DMS53 treated with DMSO at 0.1 percent for 48 hours (cell line): Measurements from ENCODE around the gene SCP2.

Experiments
- DNase-seq: peaks from one replicate; lab custom pipeline; 2025; ENCODE audit not compliant: unreplicated experiment; lab: John Stamatoyannopoulos, UW

SCP2 gene

DNA sequence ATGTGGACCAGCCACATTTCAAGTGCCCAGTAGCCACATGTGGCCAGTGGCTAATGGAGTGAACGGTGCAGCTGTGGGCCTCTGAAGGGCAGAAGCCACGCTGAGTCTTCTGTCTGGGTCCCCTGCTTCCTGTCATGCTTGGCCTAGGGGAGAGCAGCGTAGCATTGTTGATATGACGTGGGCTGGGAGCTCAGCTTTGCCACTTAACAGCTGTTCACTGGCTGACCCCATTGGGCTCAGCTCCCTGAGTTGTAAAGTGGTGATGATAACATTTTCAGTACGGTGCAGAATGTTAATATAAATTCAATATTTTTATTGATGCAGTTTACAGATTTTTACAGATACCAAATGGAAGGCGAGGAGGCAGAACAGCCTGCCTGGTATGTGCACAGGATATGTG, 139.4 kb downstream of the SCP2 start:
- no peak for DNase-seq

DNA sequence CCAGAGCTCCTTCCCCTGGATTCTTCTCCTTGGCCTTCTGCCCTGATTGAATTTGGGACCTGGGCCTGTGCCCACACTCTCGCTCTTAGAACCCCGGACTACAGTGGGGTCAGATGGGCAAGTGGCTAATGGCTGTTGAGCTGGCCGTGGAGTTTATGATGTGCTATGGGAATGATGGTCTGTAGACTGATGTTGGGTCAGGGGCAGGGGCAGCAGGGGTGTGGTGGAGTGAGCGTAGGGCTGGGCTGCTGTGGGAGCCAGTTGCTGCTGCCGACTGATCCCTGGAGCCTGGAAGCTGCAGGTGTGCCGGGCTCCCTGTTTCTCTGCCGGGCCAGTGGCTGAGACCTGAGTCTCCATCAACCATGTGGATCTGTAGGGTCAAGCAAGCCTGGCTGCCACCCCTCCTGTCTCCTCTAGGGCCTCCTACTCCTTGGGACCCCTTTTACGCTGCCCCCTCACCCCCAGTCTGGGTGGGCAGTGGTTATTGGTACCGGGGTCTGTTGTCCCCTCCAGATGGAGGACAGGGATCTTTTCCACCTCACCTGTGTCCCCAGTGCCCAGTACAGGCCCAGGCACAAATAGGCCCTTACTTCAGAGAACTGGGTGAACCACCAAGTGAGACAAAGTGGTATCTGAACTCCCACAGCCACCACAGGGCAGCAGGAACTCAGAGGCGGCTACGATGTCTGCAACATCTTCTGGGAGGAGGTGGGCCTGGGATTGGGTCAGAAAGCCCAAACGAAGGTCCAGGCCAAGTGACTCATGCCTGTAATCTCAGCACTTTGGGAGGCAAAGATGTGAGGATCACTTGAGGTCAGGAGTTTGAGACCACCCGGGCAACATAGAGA, 140.0 kb downstream of the SCP2 start:
- no peak for DNase-seq

DNA sequence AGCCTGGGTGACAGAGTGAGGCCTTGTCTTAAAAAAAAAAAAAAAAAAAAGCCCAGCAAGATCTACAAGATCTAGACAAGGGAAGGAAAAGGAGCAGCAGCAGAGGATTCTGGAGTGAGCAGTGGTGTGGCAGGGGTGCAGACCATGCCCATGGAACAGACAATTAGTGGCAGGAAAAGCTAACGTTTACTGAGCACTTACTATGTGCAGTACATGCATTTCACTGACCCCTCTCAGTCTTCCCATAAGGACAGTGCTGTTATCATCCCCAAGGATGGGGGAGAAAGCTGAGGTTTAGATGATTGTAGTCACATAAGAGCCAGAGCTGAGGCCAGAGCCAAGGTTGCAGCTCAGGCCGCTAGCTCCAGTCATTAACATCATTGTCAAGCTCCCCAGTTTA, 140.8 kb downstream of the SCP2 start:
- no peak for DNase-seq

GRCh38 chr1:53068314-53069099, 141.4 kb downstream of the SCP2 start:
- DNase-seq: no peak

- DNase-seq: no peak
Observed at GRCh38 chr1:53069265-53069662, 142.2 kb downstream of the SCP2 start.

- no peak for DNase-seq
Observed at GRCh38 chr1:53069663-53070327, 142.7 kb downstream of the SCP2 start.

GRCh38 chr1:53070621-53071020, 143.5 kb downstream of the SCP2 start:
- DNase-seq: no peak

- DNase-seq: no peak
Observed at GRCh38 chr1:53071167-53071865, 144.2 kb downstream of the SCP2 start.

DNA sequence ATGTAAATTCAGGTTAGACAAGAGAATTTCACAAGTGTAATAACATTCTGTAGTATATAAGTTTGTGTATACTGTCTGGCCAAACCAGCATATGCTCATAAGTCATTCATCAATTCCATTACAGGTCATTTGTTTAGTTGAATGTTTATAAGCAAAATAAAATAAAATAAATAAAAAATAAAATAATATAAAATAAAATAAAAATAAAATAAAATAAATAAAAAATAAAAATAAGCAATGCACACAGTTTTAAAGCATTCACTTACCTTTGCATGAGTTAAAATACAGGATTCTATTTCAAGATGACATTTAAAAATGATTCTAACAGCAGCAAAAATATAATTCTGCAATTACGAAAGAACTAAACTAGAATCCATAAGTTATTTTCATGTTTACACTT, 144.8 kb downstream of the SCP2 start:
- no peak for DNase-seq

DNA sequence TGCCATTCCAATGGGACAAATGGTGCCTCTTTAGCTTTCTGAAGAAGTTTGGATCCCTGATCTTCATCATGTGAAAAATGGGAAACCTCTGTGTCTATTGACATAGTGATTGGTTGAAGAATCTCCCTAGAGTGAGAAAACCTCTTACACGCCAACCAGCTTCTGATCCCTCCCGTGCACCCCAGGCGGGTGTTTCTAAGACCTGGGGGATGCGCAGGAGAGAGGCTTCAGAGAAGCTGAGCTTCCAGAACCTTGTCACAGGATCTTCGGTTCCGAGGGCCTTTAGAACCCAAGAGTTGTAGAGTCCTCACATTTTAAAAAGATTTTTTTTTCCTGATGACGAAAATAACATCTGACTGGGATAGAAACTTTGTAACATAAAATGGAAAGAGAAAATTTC, 146.2 kb downstream of the SCP2 start:
- DNase-seq: no peak

DNA sequence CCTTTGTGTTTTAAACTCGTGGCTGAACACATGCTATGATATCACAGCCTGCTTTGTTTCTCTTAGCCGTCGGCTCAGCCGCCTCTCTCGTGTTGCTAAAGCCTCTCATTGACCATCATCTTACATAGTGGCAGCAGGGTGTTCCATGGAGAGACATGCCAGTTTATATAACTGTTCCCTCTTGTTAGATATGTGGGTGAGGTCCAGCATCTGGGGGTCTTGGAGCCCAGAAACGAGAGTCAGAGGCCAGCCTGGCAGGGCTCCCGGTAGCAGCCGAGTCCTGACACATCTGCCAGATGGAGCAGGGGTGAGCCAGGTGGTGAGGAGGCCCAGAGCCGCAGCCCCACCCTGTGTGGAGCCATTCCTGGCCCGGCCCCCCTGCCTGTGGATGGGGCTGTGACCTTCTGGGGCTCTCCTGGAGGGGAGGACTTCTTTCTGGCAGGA, 146.8 kb downstream of the SCP2 start:
- no peak for DNase-seq

GRCh38 chr1:53074313-53075154, 147.5 kb downstream of the SCP2 start:
- DNase-seq: no peak

DNA sequence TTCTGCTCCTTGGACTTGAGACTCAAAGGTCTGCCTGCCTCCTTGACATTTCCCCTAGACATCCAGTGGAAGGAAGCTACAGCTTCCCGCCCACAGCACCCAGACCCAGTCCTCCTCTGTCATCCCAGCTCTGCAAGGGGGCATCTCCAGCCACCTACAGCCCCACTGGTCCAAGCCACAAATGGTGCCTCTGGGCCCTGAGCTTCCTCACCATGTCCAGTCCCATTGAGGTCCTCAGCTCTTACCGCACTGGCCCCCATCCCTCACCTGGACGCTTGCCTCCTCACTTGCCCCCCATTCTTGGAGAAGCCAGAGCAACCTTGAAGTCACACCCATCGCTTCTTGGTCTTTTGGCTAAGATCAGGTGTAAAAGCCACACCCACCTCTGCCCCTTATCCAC, 148.1 kb downstream of the SCP2 start:
- DNase-seq: no peak

DNA sequence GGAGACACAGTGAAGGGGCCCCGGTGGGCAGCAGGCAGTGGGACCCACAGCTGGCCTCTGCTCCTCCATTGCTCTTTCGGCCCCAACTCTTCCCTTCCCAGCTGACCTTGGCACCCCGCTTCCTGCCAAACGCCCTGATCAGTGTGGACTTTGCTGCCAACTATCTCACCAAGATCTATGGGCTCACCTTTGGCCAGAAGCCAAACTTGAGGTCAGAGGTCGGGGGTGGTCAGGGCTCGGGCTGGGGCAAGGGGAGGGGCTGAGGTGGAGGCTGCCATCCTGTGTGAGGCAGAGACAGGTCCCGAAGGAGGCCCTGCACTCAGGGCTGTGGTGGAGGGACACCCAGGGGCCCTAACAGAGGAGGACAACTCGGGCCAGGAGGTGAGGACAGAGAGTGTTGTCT, 148.7 kb downstream of the SCP2 start:
- no peak for DNase-seq

DNA sequence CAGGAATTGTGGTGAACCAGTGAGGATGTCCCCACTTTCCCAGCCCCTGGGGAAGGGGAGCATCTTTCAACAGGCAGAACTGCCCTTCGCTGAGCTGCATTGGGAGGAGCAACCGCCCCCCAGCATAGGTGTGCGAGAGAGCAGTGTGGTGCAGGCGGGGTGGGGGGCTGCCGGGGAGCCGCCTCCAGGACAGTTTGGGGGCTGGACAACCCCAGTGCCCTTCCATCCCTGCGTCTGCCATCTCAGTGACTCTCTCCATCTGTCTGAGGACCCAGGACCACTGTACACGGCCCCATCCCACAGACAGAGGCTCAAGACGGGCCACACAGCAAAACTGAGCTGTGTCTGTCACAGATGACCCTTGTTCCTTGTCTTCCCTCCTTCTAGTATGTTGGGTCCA, 149.1 kb downstream of the SCP2 start:
- no peak for DNase-seq

DNA sequence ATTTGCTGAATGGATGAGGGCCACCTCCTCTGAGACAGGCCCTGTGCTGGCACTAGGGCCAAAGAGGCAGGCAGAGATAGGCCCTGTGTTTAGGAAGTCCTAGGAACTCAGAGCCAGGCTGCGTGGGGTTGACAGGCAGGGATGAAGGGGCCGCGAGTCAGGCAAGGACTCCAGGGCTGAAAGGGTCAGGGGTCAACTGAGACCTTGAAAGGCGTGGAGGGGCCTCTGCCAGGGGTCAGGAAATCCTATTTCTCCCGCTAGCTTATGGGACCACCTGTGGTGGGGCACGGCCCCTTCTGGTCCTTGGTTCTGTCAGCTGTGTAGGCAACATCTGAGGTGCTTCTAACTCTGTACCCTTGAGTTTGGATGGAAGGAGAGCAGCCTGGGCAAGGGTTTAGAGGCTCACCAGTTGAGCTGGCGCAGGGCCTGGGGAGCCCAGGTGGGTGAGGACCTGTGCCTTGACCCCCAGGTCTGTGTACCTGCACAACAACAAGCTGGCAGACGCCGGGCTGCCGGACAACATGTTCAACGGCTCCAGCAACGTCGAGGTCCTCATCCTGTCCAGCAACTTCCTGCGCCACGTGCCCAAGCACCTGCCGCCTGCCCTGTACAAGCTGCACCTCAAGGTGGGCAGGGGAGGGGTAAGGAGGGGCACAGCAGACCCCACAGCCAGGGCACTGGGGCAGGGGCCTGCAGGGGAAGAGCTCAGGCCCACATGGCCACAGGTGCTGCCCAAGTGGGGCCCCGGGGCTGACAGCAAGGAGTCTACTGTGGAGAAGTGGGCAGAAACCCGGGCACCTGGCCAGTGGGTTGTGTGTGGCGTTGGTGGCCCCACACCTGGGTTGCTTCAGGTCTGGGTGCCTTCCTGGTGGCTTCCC, 149.9 kb downstream of the SCP2 start:
- DNase-seq: no peak

DNA sequence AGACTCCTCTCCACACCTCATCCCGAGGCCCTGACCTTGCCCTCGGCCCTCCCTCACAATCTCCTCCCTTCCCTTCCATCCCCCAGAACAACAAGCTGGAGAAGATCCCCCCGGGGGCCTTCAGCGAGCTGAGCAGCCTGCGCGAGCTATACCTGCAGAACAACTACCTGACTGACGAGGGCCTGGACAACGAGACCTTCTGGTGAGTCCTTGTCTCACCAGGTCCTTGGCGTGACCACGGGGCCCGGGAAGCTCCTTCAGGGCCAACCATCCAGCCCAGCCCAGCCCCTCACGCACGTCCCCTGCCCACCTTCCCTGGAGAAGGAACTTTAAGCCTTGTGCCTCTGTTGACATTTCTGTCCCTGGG, 150.5 kb downstream of the SCP2 start:
- no peak for DNase-seq

DNA sequence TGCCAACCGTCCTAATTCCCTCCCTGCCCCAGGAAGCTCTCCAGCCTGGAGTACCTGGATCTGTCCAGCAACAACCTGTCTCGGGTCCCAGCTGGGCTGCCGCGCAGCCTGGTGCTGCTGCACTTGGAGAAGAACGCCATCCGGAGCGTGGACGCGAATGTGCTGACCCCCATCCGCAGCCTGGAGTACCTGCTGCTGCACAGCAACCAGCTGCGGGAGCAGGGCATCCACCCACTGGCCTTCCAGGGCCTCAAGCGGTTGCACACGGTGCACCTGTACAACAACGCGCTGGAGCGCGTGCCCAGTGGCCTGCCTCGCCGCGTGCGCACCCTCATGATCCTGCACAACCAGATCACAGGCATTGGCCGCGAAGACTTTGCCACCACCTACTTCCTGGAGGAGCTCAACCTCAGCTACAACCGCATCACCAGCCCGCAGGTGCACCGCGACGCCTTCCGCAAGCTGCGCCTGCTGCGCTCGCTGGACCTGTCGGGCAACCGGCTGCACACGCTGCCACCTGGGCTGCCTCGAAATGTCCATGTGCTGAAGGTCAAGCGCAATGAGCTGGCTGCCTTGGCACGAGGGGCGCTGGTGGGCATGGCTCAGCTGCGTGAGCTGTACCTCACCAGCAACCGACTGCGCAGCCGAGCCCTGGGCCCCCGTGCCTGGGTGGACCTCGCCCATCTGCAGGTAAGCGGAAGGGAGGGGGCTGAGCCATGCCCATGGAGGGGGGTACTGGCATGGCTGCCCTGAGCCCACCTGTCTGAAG, 151.4 kb downstream of the SCP2 start:
- no peak for DNase-seq

DNA sequence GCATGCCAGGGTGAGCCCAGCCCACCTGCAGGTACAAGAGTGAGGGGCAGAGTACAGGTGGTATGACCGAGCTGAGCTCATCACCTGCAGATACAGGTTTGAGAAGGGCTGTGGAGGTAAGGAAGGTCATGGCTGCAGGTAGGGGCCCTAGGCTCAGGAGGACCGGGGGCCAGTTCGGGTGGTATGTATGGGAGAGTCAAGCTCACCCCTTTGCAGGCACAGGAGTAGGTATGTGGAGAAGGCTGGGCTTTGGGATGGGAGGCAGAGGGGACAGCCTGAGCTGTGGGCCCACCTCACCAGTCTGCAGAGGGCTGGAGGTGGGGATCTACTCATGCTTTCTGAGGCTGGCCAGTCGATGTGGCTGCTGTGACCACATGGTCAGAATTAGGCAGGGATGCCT, 152.2 kb downstream of the SCP2 start:
- no peak for DNase-seq
